HG03520 (cell line): ENCODE data around the gene MAP4K3.

ENCODE experiments used
- ATAC-seq: cut with Tn5 transposase; IDR thresholded peaks from one replicate; pipeline ENCODE4 v1.9.1; 2021; ENCODE audit warnings: mild to moderate bottlenecking, moderate library complexity; ENCODE audit not compliant: unreplicated experiment

Gene MAP4K3

GRCh38 chr2:39313575-39313974, 123.5 kb downstream of the MAP4K3 start:
- no peak for ATAC-seq

DNA sequence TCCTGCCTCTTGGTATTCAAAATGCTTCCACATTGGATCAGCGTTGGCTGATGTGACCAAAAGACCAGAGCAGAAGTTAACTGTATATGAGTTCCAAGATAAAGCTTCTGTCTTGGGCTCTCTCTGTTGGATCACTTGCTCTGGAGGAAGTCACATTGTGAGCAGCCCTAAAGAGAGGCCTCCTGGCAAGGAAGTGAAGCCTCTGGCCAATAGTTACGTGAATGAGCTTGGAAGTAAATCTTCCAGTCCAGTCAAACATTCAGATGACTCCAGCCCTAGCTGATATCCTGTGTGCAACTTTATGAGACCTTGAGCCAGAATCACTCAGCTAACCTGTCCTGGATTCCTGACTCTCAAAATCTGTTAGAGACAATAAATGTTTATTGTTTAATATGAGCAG, 125.6 kb downstream of the MAP4K3 start:
- no peak for ATAC-seq

- ATAC-seq: no peak
Measured at GRCh38 chr2:39308778-39309177, 128.3 kb downstream of the MAP4K3 start.

- no peak for ATAC-seq
Measured at GRCh38 chr2:39306626-39307025, 130.5 kb downstream of the MAP4K3 start.

DNA sequence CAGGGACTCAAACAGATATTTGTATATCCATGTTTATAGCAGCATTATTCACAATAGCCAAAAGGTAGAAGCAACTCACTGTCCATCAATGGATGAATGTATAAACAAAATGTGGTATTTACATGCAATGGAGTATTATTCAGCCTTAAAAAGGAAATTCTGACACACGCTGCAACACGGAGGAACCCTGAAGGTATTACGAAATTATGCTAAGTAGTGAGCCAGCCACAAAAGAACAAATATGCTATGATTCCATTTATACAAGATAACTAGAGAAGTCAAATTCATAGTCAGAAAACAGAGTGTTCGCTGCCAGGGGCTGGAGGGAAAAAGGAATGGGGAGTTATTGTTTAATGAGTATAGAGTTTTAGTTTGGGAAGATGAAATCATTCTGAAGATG, 132.4 kb downstream of the MAP4K3 start:
- ATAC-seq: no peak

DNA sequence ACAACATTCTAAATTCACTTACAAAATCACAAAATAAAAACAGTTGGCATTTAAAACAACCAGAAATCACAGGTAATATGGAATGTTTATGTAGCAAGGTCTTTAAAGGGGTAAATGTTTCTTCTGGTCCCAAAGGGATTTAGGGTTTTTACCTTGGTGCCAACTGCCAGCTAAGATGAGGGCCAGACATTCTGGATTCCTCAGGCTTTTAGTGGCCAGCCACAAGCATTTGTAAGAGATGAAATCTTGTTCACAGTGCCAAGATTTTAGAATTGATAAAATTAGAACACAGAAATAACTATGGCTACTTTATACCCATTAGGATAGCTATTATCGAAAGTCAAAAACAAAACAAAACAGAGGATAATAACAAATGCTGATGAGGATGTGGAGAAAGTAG, 132.9 kb downstream of the MAP4K3 start:
- ATAC-seq: no peak

DNA sequence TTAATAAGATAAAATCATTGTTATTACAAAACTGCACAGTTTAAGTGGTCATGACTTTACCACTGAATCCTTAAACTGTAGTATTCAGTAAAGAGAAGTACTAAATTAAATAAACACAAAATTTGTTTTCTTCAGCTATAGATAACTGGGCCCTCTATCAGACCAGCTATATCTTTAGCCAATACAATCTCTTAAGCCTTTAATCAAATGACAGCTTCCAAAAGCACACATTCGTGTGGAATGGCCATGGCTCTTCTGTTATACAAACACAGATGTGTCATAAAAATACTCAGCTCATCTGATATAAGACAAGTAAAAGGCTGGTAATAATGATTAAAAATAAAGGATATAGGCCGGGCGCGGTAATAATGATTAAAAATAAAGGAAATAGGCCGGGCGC, 135.7 kb downstream of the MAP4K3 start:
- ATAC-seq: no peak

- ATAC-seq: no peak
Measured at GRCh38 chr2:39300044-39300978, 136.8 kb downstream of the MAP4K3 start.

DNA sequence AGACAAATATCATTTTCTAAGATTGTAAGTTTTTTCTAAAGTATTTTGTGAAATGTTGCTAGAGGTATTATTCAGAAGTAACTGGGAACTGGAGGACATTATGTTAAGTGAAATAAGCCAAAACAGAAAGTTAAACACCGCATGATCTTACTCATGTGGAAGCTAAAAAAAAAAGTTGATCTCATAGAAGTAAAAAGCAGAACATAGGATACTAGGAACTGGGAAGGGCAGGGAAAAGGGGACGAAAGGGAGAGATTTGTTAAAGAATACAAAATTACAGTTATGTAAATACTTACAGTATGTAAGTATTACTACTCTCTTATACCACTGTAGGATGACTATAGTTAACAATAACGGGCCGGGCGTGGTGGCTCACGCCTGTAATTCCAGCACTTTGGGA, 146.7 kb downstream of the MAP4K3 start:
- no peak for ATAC-seq

DNA sequence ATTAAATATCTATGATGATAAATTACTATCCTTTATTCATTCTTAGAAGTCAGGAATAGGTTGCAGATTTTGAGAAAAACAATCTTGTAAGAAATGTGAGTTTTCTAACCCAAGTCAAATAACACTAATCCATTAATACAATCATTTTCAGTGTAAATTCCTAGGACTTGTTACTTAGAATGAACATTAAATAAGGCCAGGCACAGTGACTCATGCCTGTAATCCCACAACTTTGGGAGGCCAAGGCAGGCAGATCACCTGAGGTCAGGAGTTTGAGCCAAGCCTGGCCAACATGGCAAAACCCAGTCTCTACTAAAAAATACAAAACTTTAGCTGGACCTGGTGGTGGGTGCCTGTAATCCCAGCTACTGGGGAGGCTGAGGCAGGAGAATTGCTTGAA, 147.5 kb downstream of the MAP4K3 start:
- ATAC-seq: no peak

- no peak for ATAC-seq
Measured at GRCh38 chr2:39283561-39283960, 153.5 kb downstream of the MAP4K3 start.

DNA sequence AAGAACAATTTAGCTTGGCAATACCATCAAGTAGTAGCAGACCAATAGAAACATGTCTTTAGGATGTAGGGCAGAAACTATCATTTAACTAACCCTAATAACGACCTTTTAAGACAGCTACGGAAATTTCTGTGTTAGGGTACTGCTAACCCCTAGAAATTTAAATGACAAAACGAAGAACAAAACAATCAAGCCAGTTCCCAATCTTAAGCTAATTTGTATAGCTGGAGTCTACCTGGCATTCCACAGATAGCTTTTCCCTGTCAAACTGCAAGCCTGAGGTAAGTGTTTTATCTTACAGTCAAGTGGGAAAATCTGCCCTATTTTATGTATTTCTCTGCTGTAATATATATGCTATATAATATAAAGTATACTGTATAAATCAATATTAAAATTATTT, 155.7 kb downstream of the MAP4K3 start:
- no peak for ATAC-seq

DNA sequence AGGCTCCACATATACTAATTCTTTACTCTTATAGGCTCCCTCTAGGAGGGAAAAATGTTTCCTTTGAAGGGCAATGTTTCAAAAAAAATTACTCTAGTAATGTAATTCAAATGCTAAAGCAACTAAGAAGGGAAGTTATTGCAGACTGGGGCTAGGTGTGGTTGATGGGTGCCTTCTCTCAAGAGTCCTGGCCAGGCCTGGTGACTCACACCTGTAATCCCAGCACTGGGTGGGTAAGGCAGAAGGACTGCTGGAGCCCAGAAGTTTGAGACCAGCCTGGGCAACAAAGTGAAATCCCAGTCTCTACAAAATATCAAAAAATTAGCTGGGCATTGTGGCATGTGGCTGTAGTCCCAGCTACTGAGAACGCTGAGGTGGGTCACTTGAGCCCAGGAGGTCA, 162.1 kb downstream of the MAP4K3 start:
- no peak for ATAC-seq

DNA sequence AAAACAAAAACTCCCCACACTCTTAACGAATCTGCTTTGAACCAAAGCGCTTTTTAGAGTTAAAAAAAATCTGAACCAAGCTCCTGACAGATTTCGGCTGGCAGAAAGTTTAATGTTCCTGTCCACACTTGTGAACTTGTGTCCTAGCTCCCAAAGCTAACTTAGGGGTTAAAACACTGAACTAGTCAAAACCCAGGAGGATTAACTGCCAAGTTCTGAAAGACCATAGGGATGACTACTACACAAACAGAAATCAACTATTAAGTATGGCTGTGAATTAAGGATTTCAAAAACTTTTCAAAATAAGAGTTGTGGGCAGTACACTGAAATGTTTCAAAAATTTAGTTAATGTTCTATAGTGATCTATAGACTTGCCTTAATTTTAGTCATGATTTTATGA, 167.1 kb downstream of the MAP4K3 start:
- no peak for ATAC-seq

DNA sequence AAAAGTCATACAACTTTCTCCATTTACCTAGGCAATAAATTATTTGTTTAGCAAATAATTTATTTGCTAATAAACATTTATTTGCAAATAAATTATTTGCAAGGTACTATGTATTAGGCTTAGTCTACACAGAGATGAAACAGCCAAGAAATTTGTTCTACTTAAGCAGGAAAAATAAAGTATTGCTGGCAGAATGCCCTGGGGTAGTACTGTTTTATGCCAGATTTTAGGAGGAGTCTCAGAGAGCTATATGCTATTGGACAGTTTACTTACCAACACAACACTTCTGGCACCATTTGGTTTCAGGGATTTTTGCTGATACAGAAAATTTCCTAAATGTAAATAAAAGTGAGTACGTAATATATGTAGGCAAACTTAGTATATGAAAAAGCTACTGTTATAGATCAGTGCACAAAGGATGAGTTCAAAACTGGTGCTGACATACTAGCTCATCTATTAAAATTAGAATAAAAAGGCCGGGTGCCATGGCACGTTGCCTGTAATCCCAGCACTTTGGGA, 170.1 kb downstream of the MAP4K3 start:
- ATAC-seq: no peak

DNA sequence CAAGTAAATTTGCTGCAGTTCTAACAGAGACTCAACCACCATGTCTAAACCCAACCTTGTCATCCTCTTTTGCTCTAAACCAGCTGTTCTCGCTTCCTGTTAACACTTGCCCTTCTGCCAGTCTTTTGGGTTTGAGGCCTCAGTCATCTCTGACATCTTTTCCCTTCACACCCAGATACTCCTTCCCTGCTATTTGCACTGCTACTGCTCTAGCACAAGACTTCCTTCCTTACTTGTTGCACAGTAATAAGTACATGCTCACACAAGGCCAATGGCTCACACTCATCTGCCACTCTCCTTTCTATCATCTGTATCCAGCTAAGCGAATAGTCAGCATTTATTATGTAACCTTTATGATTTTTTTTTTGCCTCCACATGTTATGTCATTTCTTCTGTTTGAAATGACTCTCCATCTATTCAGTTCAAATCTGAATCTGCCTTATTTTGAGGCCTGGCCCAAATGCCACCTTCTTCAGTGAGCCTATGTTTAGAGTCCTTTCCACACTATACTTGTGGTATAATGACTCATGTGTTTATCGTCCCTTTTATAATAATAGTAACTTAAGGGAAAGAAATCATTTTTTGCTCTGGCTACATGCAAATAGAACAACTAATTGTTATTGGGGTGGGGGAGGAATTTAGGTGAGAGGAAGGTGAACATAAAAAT, 170.8 kb downstream of the MAP4K3 start:
- peak; percentile 49 for ATAC-seq

GRCh38 chr2:39265315-39265714, 171.8 kb downstream of the MAP4K3 start:
- no peak for ATAC-seq

- ATAC-seq: peak; percentile 76
Measured at GRCh38 chr2:39264733-39265132, 172.4 kb downstream of the MAP4K3 start.

- ATAC-seq: no peak
Measured at GRCh38 chr2:39260087-39260486, 177.0 kb downstream of the MAP4K3 start.

GRCh38 chr2:39256040-39256439, 181.0 kb downstream of the MAP4K3 start:
- no peak for ATAC-seq

DNA sequence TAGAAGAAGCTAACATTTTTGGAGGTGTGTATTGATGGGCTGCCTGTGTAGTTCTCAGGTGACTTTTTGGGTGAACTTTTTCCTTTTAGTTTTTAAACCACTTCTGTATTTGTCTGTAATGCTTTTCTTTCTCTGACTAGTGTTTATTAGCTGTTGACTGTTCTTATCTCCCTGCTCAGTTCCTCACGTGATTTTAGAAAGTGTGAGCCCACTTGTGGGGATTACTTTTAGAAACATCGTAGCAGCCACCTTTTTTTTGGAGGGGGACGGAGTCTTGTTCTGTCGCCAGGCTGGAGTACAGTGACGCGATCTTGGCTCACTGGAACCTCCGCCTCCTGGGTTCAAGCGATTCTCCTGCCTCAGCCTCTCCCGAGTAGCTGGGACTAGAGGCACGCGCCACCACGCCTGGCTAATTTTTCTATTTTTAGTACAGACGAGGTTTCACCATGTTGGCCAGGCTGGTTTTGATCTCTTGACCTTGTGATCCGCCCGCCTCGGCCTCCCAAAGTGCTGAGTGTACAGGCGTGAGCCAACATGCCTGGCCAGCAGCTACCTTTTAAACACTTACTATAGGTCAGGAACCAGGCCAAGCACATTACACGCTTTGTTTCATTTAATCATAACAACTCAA, 184.1 kb downstream of the MAP4K3 start:
- no peak for ATAC-seq
